OCI-LY1 (cell line): ENCODE data around the gene TTLL5.

Experiments
- EZH2 ChIP-seq: fragments of 200-600 bp; sonication (generic), shearing (Covaris generic); IDR thresholded peaks from 2 replicates; pipeline ENCODE4 v1.8.0; 2017; ENCODE audit warnings: borderline replicate concordance, mixed run types, mild to moderate bottlenecking, antibody characterized with exemption, low read length, moderate library complexity, mixed read lengths
- TF ChIP-seq, protein P1 (sequence below): fragments of 200-600 bp; sonication (generic), shearing (Covaris generic); IDR thresholded peaks from 2 replicates; pipeline ENCODE4 v1.5.1; 2017; ENCODE audit warnings: mild to moderate bottlenecking, antibody characterized with exemption, low read length, moderate library complexity, mixed read lengths

DNA sequence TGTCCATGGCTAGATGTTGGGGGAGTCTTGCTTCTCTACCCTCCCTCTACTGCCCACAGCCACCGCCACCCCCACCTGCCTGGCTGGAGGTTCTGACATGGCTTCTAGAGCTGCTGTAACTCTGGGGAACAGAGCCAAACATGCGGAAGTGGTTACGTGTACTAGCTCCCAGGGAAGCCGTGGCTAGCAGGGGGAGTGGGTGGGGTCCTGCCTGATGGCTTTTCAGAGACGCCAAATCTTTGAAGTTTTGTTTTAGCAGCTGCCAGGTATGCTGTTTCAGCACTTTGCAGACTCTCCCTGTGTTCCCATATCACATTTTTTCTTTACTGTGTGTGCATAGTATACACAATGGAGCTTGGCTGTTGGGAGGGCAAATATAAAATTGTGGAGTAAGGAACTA, 170.4 kb downstream of the TTLL5 start:
- TF ChIP-seq, protein P1, sequence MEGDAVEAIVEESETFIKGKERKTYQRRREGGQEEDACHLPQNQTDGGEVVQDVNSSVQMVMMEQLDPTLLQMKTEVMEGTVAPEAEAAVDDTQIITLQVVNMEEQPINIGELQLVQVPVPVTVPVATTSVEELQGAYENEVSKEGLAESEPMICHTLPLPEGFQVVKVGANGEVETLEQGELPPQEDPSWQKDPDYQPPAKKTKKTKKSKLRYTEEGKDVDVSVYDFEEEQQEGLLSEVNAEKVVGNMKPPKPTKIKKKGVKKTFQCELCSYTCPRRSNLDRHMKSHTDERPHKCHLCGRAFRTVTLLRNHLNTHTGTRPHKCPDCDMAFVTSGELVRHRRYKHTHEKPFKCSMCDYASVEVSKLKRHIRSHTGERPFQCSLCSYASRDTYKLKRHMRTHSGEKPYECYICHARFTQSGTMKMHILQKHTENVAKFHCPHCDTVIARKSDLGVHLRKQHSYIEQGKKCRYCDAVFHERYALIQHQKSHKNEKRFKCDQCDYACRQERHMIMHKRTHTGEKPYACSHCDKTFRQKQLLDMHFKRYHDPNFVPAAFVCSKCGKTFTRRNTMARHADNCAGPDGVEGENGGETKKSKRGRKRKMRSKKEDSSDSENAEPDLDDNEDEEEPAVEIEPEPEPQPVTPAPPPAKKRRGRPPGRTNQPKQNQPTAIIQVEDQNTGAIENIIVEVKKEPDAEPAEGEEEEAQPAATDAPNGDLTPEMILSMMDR = no peak
- TF ChIP-seq EZH2 = no peak
